ENCODE measurements around the gene TRIM65.
A peak's percentile ranks its signal among the peaks of the same experiment; 100 is the strongest.

TRIM65 gene

DNA sequence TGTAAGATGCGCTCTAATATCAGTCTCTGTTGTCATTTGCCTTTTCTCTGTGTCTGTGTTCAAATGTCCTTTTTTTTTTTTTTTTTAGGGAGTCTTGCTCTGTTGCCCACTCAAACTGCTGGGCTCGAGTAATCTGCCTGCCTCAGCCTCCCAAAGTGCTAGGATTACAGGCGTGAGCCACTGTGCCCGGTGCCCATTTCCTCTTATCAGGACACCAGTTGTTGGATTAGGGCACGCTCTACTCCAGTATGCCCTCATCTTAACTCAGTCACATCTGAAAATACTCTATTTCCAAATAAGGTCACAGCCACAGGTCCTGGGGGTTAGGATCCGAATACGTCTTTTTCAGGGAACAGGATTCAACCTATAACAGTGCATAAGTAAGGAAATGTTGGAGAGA lies 16.5 kb downstream of the TRIM65 start:
- Histone ChIP-seq H3K27me3 (replicated peaks; ENCODE audit: insufficient read depth, low read length) (no peaks in the 10 kb centered on the region), H3K79me2 (ENCODE audit: low read length) (peaks cover 25% of the 10 kb centered on the region), H3K9me2 (replicated peaks; ENCODE audit: insufficient read depth, low read length) (no peaks in the 10 kb centered on the region), H3K4me3 (ENCODE audit: low read length) (no peak overlapping the region), H3K4me2 (ENCODE audit: low read depth, low read length) (no peak overlapping the region), H2AFZ (ENCODE audit: low read length) (no peak overlapping the region), H3K9ac (ENCODE audit: low read length) (no peak overlapping the region), H3F3A (ENCODE audit: insufficient read depth, low read length) (peaks cover 26% of the 10 kb centered on the region), H3K4me1 (ENCODE audit: low read length) (peaks cover 10% of the 10 kb centered on the region), H4K20me1 (ENCODE audit: insufficient read depth, low read length) (no peaks in the 10 kb centered on the region), H3K27ac (ENCODE audit: low read length) (no peak overlapping the region), H3K36me3 (replicated peaks; ENCODE audit: insufficient read depth, low read length) (no peaks in the 10 kb centered on the region), H3K9me3 (replicated peaks; ENCODE audit: insufficient read depth, low read length) (no peaks in the 10 kb centered on the region)
- TF ChIP-seq, protein P1, sequence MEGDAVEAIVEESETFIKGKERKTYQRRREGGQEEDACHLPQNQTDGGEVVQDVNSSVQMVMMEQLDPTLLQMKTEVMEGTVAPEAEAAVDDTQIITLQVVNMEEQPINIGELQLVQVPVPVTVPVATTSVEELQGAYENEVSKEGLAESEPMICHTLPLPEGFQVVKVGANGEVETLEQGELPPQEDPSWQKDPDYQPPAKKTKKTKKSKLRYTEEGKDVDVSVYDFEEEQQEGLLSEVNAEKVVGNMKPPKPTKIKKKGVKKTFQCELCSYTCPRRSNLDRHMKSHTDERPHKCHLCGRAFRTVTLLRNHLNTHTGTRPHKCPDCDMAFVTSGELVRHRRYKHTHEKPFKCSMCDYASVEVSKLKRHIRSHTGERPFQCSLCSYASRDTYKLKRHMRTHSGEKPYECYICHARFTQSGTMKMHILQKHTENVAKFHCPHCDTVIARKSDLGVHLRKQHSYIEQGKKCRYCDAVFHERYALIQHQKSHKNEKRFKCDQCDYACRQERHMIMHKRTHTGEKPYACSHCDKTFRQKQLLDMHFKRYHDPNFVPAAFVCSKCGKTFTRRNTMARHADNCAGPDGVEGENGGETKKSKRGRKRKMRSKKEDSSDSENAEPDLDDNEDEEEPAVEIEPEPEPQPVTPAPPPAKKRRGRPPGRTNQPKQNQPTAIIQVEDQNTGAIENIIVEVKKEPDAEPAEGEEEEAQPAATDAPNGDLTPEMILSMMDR (IDR thresholded peaks at IDR 0.05; ENCODE audit: low read length) = no peak
- no peak for DNase-seq

DNA sequence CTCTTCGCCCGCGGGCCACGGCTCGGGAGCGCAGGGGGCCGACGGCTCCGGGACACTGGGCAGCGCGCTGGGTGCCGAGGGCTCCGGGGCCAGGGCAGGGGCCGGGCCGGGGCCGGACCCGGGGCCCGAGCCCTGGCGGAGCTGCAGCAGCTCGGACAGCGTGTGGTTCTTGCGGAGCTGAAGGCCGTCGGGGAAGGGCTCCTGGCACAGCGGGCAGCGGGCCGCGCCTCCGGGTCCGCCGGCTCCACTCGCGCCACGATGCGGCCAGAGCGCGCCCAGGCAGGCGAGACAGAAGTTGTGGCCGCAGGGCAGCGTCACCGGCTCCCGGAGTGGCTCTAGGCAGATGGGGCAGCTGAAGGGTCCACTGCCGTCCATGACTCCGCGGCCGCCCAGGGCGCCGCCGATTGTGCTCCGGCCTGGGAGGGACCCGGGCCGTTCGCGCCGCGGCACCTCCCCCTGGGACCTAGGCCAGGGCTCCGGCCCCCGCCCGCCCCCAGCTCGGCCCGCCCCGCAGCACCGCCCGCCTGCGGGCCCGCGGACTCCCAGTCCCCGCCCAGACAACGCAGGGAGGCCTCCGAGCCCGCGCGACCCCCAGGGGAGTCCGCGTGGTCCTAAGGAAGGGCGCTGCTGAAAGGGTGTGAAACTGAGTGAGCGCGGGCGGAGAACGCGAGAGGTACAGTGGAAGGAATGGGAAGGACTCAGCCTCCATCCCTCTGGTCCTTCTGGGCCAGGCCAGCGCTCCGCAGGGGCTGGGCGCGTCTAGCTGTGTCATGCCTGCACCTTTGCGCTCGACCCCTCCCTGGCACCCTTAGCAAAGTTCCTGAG lies 18.4 kb downstream of the TRIM65 start, which contains the start of gene TRIM47:
Gene TRIM47 (minus strand): TSS at position 408 of the 825 bp plus-strand sequence. CDS start 33 bp downstream, at position 375.
- Histone ChIP-seq H3K9me3 (replicated peaks; ENCODE audit: insufficient read depth, low read length) (no peaks in the 10 kb centered on the region), H3F3A (ENCODE audit: insufficient read depth, low read length) (peaks cover 37% of the 10 kb centered on the region), H3K4me2 (ENCODE audit: low read depth, low read length) (peak within 1 kb of the TSS; percentile 97), H3K27me3 (replicated peaks; ENCODE audit: insufficient read depth, low read length) (no peaks in the 10 kb centered on the region), H2AFZ (ENCODE audit: low read length) (no peak within 1 kb of the TSS), H3K9ac (ENCODE audit: low read length) (peak within 1 kb of the TSS; percentile 100), H3K36me3 (replicated peaks; ENCODE audit: insufficient read depth, low read length) (peaks cover 4% of the 10 kb centered on the region; the same call in 1 of the 2 replicates), H3K9me2 (replicated peaks; ENCODE audit: insufficient read depth, low read length) (no peaks in the 10 kb centered on the region), H3K4me3 (ENCODE audit: low read length) (peak within 1 kb of the TSS; percentile 92), H4K20me1 (ENCODE audit: insufficient read depth, low read length) (no peaks in the 10 kb centered on the region), H3K79me2 (ENCODE audit: low read length) (peaks cover 35% of the 10 kb centered on the region), H3K4me1 (ENCODE audit: low read length) (peaks cover 16% of the 10 kb centered on the region), H3K27ac (ENCODE audit: low read length) (peak within 1 kb of the TSS; percentile 99)
- TF ChIP-seq EZH2phosphoT487 (IDR thresholded peaks at IDR 0.05; ENCODE audit: low read length) = no peak
- TF ChIP-seq EZH2 (optimal IDR thresholded peaks at IDR 0.05; ENCODE audit: low read depth, low read length) = no peak
- TF ChIP-seq, protein P1 (IDR thresholded peaks at IDR 0.05; ENCODE audit: low read length) = no peak
- peak; percentile 80 for DNase-seq

DNA sequence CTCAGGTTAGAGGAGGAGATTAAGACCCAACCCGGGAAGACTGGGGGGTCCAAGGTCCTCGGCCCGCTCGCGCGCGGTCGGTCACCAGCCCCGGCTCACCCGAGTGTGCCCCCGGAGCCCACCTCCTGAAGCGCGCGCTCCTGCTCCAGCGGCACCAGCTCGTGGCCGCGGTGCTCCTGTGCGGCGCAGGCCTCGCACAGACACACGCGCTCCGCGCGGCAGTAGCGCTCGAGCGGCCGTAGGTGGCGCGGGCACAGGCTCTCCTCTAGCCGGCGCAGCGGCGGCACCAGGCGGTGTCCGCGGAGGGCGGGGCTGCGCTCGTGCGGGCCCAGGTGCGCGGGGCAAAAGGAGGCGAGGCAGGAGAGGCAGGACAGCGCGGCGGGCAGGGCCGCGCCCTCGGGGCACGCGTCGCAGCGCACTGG lies 19.0 kb downstream of the TRIM65 start:
- TF ChIP-seq EZH2 (optimal IDR thresholded peaks at IDR 0.05; ENCODE audit: low read depth, low read length) (no peak), EZH2phosphoT487 (IDR thresholded peaks at IDR 0.05; ENCODE audit: low read length) (no peak)
- TF ChIP-seq, protein P1 (IDR thresholded peaks at IDR 0.05; ENCODE audit: low read length) = peak; percentile 38
- H3K4me3 ChIP-seq (ENCODE audit: low read length) = peak overlapping the region; percentile 92
- H3K27me3 ChIP-seq (replicated peaks; ENCODE audit: insufficient read depth, low read length) = no peaks in the 10 kb centered on the region
- peak overlapping the region; percentile 99 for H3K27ac ChIP-seq (ENCODE audit: low read length)
- no peaks in the 10 kb centered on the region for H3K9me2 ChIP-seq (replicated peaks; ENCODE audit: insufficient read depth, low read length)
- H3K36me3 ChIP-seq (replicated peaks; ENCODE audit: insufficient read depth, low read length) = peaks cover 4% of the 10 kb centered on the region; the same call in 1 of the 2 replicates
- no peak overlapping the region for H2AFZ ChIP-seq (ENCODE audit: low read length)
- H3K9me3 ChIP-seq (replicated peaks; ENCODE audit: insufficient read depth, low read length) = no peaks in the 10 kb centered on the region
- H3K79me2 ChIP-seq (ENCODE audit: low read length) = peaks cover 35% of the 10 kb centered on the region
- peaks cover 22% of the 10 kb centered on the region for H3K4me1 ChIP-seq (ENCODE audit: low read length)
- peak overlapping the region; percentile 100 for H3K9ac ChIP-seq (ENCODE audit: low read length)
- peak; percentile 82 for DNase-seq
- peaks cover 41% of the 10 kb centered on the region for H3F3A ChIP-seq (ENCODE audit: insufficient read depth, low read length)
- peak overlapping the region; percentile 97 for H3K4me2 ChIP-seq (ENCODE audit: low read depth, low read length)
- no peaks in the 10 kb centered on the region for H4K20me1 ChIP-seq (ENCODE audit: insufficient read depth, low read length)
